GM21737 (cell line): ENCODE measurements around the gene KMT2C.
"Not testable (repeated sequence)": the region's sequence is repeated elsewhere in the genome, so short reads cannot be mapped to it uniquely, and the experiment has no call there.

Source experiments
- ATAC-seq: cut with Tn5 transposase; IDR thresholded peaks from one replicate; pipeline ENCODE4 v1.9.1; 2021; ENCODE audit warnings: mild to moderate bottlenecking, moderate library complexity; ENCODE audit not compliant: unreplicated experiment

The KMT2C gene

GRCh38 chr7:152406491-152406890 is 29.3 kb downstream of the KMT2C start:
- ATAC-seq = no peak

DNA sequence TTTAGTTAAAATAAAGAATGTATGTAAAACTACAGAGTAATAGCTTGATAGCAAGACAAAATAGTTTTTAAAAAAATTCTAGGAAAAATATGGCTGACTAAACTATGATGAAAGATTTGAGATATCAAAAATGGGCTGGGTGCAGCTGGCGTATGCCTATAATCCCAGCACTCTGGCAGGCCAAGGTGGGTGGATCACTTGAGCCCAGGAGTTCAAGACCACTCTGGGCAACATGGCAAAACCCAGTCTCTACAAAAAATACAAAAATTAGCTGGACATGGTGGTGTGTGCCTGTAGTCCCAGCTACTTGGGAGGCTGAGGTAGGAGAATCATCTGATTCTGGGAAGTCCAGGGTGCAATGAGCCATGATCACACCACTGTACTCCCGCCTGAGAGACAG is 29.8 kb downstream of the KMT2C start:
- not testable (repeated sequence) for ATAC-seq

GRCh38 chr7:152403726-152404125 is 32.1 kb downstream of the KMT2C start:
- no peak for ATAC-seq

- no peak for ATAC-seq
Observed at GRCh38 chr7:152402384-152403250, 33.2 kb downstream of the KMT2C start.

DNA sequence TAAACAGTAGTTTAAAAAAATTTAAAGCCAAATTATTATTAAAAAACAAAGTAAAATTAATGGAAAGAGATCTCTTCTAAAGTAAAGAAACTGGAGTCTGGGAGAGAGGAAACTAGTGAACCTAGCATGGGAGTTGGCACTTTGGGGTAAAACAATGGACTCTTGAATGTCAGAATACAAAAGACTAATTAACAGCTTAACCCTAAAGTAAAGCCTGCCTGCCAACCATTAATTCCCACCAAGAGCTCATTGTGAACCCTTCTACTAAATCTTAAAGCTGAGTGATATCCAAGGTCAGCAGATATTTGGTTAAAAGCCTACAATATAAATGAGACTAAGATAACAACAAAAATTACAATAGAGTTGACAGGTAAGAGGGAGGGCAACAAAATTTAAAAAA is 36.5 kb downstream of the KMT2C start:
- no peak for ATAC-seq

DNA sequence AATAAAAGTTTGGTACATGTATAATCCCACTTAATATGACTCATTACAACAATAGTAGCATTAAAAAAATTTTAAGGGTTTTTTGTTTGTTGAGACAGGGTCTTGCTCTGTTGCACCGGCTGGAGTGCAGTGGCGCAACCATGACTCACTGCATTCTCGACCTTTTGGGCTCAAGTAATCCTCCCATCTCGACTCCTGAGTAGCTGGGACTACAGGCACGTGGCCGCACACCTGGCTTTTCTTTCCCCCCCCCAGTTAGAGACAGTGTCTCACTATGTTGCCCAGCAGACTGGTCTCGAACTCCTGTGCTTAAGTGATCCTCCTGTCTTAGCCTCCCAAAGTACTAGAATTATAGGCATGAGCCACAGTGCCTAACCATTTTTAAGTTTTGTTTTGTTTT is 40.7 kb downstream of the KMT2C start:
- no peak for ATAC-seq

DNA sequence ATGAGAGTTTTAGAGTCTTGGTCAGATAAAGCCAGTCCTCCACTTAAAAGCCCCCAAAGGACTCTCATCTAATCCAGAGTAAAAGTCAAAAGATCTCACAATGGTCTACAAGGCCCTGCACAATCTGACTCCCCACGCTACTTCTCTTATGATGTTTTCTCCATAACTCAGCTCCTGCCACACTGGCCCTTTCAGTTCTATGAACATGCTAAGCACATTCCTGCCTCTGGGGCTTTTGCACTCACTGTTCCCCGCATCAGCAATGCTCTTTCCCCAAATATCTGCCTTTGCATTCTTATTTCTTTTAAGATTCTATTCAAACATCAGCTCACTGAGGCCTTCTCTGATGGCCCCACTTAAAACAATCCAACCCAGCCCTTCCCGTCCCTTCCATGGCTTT is 41.6 kb downstream of the KMT2C start:
- not testable (repeated sequence) for ATAC-seq

GRCh38 chr7:152392254-152392653 is 43.5 kb downstream of the KMT2C start:
- peak; percentile 77 for ATAC-seq

DNA sequence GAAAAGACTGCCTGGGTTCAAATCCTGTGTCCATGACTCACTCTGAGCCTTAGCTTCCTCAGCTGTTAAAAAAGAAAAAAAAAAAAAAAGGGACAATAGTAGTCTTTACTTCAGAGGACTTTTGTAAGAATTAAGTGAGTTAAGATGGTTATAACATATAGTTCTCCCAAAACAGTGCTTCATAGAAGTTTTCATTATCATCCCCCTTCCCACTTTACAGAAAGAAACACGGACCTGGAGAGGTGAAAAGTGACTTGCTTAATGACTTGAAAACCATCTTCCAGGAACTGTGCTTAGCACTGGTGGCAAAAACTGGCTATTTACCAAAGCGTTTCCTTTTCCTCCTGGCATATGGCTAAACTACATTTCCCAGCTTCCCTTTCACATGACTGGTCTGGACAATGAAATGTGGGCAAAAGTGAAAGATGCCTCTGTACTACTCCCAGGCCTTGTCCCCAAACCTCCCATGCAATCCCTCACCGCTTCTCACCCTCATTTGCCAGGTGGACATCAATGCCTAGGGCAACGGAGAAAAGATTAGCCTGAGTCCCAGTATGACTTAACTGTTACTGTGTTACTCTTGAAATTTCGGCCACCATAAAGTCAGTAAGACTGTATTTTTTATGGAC is 49.6 kb downstream of the KMT2C start:
- ATAC-seq = not testable (repeated sequence)

GRCh38 chr7:152384235-152385200 is 51.3 kb downstream of the KMT2C start:
- not testable (repeated sequence) for ATAC-seq

- ATAC-seq = no peak
Observed at GRCh38 chr7:152383341-152384234, 52.2 kb downstream of the KMT2C start.

DNA sequence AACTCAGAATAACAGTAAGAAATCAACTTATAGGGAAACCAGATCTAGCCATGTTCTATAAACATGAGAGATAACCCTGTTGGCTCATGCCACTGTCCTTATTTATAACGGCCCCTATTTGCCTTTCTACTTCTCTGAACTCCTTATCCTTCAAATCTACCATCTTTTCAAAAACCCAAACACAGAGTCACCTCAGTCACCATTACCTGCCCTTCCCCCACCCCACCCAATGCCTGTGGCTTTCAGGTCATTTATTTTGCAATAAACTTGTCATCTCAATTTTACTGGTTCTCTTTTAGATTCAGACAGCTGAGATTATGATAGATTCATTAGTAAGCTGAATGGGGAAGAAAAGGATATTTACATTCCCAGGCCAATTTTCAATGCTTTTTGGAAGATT is 53.6 kb downstream of the KMT2C start:
- ATAC-seq = no peak

GRCh38 chr7:152380931-152381578 is 54.7 kb downstream of the KMT2C start:
- ATAC-seq = not testable (repeated sequence)

- ATAC-seq = not testable (repeated sequence)
Observed at GRCh38 chr7:152378497-152378896, 57.3 kb downstream of the KMT2C start.

DNA sequence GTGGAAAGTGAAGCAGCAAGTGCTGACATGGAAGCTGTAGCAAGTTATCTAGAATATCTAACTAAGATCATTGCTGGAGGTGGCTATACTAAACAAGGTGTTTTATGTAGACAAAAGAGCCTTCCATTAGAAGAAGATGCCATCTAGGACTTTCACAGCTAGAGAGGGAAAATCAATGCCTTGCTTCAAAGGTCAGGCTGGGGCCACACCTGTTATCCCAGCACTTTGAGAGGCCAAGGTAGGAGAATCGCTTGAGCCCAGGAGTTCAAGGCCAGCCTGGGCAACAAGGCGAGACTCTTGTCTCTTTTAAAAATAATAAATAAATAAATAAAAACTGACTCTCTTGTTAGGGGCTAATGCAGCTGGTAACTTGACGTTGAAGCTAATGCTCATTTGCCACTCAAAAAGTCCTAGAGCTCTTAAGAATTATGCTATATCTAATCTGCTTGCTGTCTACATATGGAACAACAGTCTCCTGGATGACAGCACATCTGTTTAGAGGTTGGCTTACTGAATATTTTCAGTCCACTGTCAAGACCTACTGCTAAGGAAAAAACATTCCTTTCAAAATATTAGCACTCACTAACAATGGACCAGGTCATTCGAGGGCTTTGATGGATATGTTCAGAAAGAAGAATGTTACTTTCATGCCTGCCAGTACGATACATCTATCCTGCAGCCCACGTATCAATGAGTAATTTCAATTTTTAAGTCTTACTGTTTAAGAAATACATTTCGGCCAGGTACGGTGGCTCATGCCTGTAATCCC is 58.9 kb downstream of the KMT2C start:
- ATAC-seq = not testable (repeated sequence)

DNA sequence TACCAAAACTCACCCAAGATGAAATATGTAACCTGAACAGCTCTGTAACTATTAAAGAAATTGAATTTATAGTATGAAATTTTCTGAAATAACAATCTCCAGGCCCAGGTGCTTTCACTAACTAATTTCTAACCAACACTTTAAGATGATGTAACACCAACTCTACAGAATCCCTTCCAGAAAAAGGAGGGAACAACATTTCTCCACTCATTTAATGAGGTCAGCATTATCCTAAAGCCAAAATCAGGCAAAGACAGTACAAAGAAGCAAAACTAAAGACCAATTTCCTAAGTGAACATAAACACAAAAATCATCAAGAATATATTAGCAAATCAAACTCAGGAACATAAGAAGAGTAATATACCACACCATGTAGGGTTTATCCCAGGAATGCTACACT is 65.5 kb downstream of the KMT2C start:
- ATAC-seq = no peak

DNA sequence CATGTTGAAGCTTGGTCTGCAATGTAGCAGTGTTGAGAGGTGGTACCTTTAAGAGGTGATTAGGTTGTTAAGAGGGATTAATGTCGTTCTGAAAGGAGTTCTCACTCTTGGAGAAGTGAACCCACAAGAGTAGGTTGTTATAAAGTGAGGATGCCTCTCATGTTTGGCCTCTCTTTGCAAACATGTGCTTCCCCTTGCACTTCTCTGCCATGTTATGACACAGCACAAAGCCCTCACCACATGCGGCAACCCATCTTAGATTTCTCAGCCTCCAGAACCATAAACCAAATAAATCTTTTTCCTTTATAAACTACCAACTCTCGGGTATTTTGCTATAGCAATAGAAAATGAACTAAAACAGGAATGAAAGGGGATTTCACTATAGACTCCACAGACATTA is 66.3 kb downstream of the KMT2C start:
- no peak for ATAC-seq

DNA sequence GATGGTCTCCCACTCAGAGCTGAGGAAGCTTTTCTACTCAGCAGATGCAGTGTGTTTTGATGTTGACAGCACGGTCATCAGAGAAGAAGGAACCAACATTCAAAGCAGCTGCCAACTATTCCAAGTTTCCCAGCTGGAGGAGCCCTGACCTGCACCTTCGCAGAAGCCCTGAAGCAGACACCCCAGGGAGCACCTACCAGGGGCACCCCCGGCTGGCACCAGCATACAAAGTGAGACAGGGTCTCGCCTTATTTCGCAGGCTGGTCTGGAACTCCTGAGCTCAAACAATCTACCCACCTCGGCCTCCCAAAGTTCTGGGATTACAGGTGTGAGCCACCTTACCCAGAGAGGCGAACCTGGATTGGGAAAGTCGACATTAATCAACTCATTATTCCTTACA is 68.6 kb downstream of the KMT2C start:
- ATAC-seq = no peak

DNA sequence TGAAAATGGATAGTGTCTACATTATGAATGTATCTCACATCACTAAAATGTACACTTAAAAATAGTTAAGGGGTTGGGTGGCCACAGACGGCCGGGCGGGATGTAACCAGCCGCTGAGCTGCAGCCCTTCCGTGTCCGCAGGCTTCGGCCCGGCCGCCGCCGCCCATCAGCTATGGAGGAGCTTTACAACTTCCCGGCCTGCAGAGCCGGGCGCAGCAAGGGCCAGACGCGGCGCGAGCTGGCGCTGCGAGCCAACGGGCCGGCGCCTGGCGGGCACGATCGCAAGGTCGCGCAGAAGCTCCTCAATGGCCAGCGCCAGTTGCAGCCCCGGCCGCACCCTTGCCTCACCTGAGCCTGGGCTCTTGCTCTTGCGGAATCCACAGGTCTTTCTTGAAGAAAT is 69.1 kb downstream of the KMT2C start:
- no peak for ATAC-seq
